CD4-positive, alpha-beta T cell (primary cell): ENCODE results near the gene LIPE. TPM values are rescaled to one million over a fixed set of nuclear protein-coding genes. Genes with fewer than 3 reads are reported as not detected.

Experiments used
- ATAC-seq: fragments of 200-7000 bp; cut with Tn5 transposase; one replicate; pipeline ENCODE4 v1.10.0; 2022; ENCODE audit warnings: mild to moderate bottlenecking; ENCODE audit not compliant: poor library complexity
- CTCF ChIA-PET: fragments of 350-600 bp; sonication (Branson Sonifier 250); formaldehyde crosslinking; loops from one replicate; lab custom pipeline; 2021; ENCODE audit warnings: antibody characterized with exemption, inconsistent platforms; lab: Charles Lee
- POLR2A ChIA-PET: fragments of 350-600 bp; sonication (Branson Sonifier 250); formaldehyde crosslinking; loops from one replicate; lab custom pipeline; 2021; ENCODE audit warnings: antibody characterized with exemption, inconsistent platforms; lab: Charles Lee
- DNase-seq, 14 experiments: peaks; one replicate each; pipeline ENCODE4 v3.0.0-alpha.2; 2013 to 2020; ENCODE audit warnings: mixed read lengths in 2 of 14
- H3K27ac ChIP-seq, 2 donors: one replicate each; pipeline versions ENCODE4 v1.5.1 to v1.7.0; 2013; ENCODE audit warnings: low read length in 2 of 2, low read depth in 1 of 2, mild to moderate bottlenecking in 1 of 2
- H3K27me3 ChIP-seq, 2 experiments: 1 replicate in 1 of 2; 2 replicates in 1 of 2; pipeline versions ENCODE4 v1.6.1 to v1.7.0; 2013; ENCODE audit warnings: low read length in 2 of 2, control low read depth in 1 of 2, mild to moderate bottlenecking in 1 of 2, moderate library complexity in 1 of 2; ENCODE audit not compliant: insufficient read depth in 2 of 2, control insufficient read depth in 1 of 2
- H3K36me3 ChIP-seq: one replicate; pipeline ENCODE4 v1.6.1; 2013; ENCODE audit warnings: low read length, control low read depth; ENCODE audit not compliant: insufficient read depth
- H3K4me1 ChIP-seq: one replicate; pipeline ENCODE4 v1.6.1; 2013; ENCODE audit warnings: low read length, control low read depth; ENCODE audit not compliant: insufficient read depth
- H3K4me3 ChIP-seq: one replicate; pipeline ENCODE4 v1.5.1; 2013; ENCODE audit warnings: mild to moderate bottlenecking, low read length, moderate library complexity
- H3K9me3 ChIP-seq, 2 experiments: 1 replicate in 1 of 2; 2 replicates in 1 of 2; pipeline versions ENCODE4 v1.6.1 to v1.7.0; 2013; ENCODE audit warnings: low read length in 2 of 2, mild to moderate bottlenecking in 2 of 2, control low read depth in 1 of 2, moderate library complexity in 1 of 2; ENCODE audit not compliant: control insufficient read depth in 1 of 2, insufficient read depth in 1 of 2
- H3K27ac Mint-ChIP-seq: one replicate; pipeline ENCODE4 v1.8.0; 2020; ENCODE audit warnings: mixed read lengths
- H3K27me3 Mint-ChIP-seq: one replicate; pipeline ENCODE4 v1.8.0; 2021; ENCODE audit warnings: mixed read lengths
- H3K36me3 Mint-ChIP-seq: one replicate; pipeline ENCODE4 v1.8.0; 2021; ENCODE audit warnings: low read depth, mixed read lengths
- H3K4me1 Mint-ChIP-seq: one replicate; pipeline ENCODE4 v1.8.0; 2021; ENCODE audit warnings: low read depth, mixed read lengths
- H3K4me3 Mint-ChIP-seq: one replicate; pipeline ENCODE4 v1.8.0; 2020; ENCODE audit warnings: mild to moderate bottlenecking, mixed read lengths
- H3K9me3 Mint-ChIP-seq: one replicate; pipeline ENCODE4 v1.8.0; 2020; ENCODE audit warnings: mixed read lengths
- intact Hi-C, 2 experiments: fragments of 100-400 bp; cut with DNase I in 1 of 2; cut with micrococcal nuclease in 1 of 2; formaldehyde crosslinking; loops; one replicate each; pipeline versions ENCODE4 v1.15.1 to v1.9.0; 2023 to 2025; cut with DNase I, micrococcal nuclease
- total RNA-seq, 174 experiments: library from RNA in 2 of 174; stranded (reverse) in 2 of 174; gene quantifications; one replicate each; pipeline ENCODE4 v1.2.3 and lab custom pipeline; 2021 to 2026
- TF ChIP-seq, protein P1 (sequence below): fragments of 200-600 bp; IDR thresholded peaks from one replicate; pipeline ENCODE4 v1.8.0; 2022; ENCODE audit warnings: antibody characterized with exemption, mild to moderate bottlenecking

The LIPE gene
- total RNA-seq, 2 experiments from 2014 or later = 7.6 to 8.2 TPM

DNA sequence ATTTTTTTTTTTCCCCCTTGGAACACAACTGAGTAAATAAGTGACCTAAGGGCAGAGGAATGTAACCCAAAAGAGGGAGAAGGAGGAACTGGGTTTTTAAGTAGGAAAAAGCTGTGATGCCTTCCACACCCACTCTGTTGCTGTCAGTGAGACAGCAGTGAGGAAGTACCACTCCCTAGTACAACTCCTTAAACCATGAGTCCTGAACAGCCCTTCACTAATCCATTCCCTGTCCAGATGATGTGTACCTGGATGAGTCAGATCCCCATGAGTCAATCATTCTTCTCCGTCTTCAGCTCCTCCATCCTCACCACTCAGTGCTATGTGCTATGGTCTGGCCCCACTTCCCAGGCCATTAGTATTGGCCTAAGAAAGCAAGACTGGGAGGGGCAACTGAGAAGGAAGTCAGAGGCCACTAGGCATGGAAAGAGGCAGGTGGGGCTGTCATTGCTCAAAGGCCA, 28.5 kb upstream of the LIPE start:
- Histone ChIP-seq H3K9me3 (no peaks in the 10 kb centered on the region), H3K36me3 (no peaks in the 10 kb centered on the region), H3K4me3 (no peak overlapping the region), H3K4me1 (peaks cover 4% of the 10 kb centered on the region), H3K27ac (no peak overlapping the region), H3K27me3 (no peaks in the 10 kb centered on the region)
- ATAC-seq (no peak), DNase-seq (no peak)
- H3K27me3 Mint-ChIP-seq = no peaks in the 10 kb centered on the region
- no peak overlapping the region for H3K27ac Mint-ChIP-seq
- intact Hi-C loops = no loop called here
- ChIA-PET POLR2A (interaction anchor here (1.2 to 1.4 kb wide), 2 partner anchors 44 to 73 kb away, joined by 3 read pairs; partner anchors contain the start of gene CEACAM1), CTCF (interaction anchor here (1.5 kb wide), 1 partner anchor 17 kb away, joined by 6 read pairs; no protein-coding TSS in a partner anchor)
- no peaks in the 10 kb centered on the region for H3K9me3 Mint-ChIP-seq
- no peaks in the 10 kb centered on the region for H3K4me1 Mint-ChIP-seq
- no peak overlapping the region for H3K4me3 Mint-ChIP-seq
- TF ChIP-seq, protein P1, sequence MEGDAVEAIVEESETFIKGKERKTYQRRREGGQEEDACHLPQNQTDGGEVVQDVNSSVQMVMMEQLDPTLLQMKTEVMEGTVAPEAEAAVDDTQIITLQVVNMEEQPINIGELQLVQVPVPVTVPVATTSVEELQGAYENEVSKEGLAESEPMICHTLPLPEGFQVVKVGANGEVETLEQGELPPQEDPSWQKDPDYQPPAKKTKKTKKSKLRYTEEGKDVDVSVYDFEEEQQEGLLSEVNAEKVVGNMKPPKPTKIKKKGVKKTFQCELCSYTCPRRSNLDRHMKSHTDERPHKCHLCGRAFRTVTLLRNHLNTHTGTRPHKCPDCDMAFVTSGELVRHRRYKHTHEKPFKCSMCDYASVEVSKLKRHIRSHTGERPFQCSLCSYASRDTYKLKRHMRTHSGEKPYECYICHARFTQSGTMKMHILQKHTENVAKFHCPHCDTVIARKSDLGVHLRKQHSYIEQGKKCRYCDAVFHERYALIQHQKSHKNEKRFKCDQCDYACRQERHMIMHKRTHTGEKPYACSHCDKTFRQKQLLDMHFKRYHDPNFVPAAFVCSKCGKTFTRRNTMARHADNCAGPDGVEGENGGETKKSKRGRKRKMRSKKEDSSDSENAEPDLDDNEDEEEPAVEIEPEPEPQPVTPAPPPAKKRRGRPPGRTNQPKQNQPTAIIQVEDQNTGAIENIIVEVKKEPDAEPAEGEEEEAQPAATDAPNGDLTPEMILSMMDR = no peak
- no peaks in the 10 kb centered on the region for H3K36me3 Mint-ChIP-seq

DNA sequence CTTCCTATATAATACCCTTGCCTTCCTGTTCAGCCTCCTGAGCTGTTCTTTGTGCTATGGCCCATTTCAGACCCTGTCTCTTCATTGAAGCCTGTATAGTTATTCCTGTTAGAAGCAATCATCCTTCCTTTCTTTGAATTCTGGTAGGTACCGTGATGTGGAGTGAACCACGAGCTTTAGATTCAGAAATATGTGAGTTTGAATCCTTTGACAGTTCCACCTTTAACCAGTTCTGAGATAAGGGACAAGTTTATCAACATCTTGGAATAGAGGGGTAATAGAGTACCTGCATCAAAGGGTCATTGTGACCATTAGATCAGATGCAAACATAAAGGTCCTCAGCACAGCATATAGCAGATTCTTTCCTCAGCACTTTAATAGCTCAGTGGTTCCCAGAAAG, 27.9 kb upstream of the LIPE start:
- no peak for ATAC-seq
- H3K27ac Mint-ChIP-seq = no peak overlapping the region
- POLR2A ChIA-PET = interaction anchor here (1.2 to 1.4 kb wide), 2 partner anchors 44 to 73 kb away, joined by 3 read pairs; partner anchors contain the start of gene CEACAM1

DNA sequence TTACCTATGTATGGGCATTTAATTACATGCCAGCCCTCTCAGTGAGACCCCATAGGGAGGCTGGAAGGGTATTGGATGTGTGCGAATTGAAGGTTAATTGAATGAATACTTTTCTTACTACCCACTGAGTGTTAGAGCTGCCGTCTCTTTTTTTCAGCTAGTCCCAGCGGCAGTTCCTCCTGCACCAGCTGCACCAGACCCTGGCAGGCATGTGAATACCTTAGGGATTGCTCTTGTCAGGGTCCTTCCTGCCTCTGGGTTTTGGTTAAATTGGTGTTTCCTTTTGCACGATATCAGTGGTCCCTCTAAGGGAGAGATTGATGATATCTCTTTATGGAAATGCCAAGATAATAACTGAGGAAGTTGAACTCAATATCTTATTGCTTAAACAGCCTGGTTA, 25.4 kb upstream of the LIPE start:
- no peak overlapping the region for H3K27ac ChIP-seq
- no peaks in the 10 kb centered on the region for H3K27me3 ChIP-seq
- H3K36me3 ChIP-seq = no peaks in the 10 kb centered on the region
- DNase-seq (no peak), ATAC-seq (no peak)
- Mint-ChIP-seq H3K27me3 (no peaks in the 10 kb centered on the region), H3K9me3 (no peaks in the 10 kb centered on the region), H3K27ac (no peak overlapping the region), H3K36me3 (no peaks in the 10 kb centered on the region), H3K4me3 (no peak overlapping the region), H3K4me1 (no peaks in the 10 kb centered on the region)
- POLR2A ChIA-PET = no interaction called here
- no peaks in the 10 kb centered on the region for H3K9me3 ChIP-seq
- no peak overlapping the region for H3K4me3 ChIP-seq
- intact Hi-C loops = loop anchor here in 1 of 2 experiments (2.0 kb wide), 1 partner anchor 34 kb away; no protein-coding TSS in a partner anchor
- CTCF ChIA-PET = interaction anchor here (3.1 kb wide), 1 partner anchor 77 kb away, joined by 29 read pairs; the partner anchor contains the start of gene CEACAM1
- H3K4me1 ChIP-seq = peaks cover 22% of the 10 kb centered on the region
- TF ChIP-seq, protein P1 = no peak

More for the DNA sequence above, 27.9 kb upstream of the LIPE start:
- CTCF ChIA-PET = interaction anchor here (1.5 kb wide), 1 partner anchor 16 kb away, joined by 6 read pairs; no protein-coding TSS in a partner anchor
- Histone ChIP-seq H3K9me3 (no peaks in the 10 kb centered on the region), H3K36me3 (no peaks in the 10 kb centered on the region), H3K4me1 (peaks cover 10% of the 10 kb centered on the region), H3K4me3 (no peak overlapping the region), H3K27me3 (no peaks in the 10 kb centered on the region), H3K27ac (no peak overlapping the region)
- Mint-ChIP-seq H3K27me3 (no peaks in the 10 kb centered on the region), H3K9me3 (no peaks in the 10 kb centered on the region), H3K4me3 (no peak overlapping the region), H3K4me1 (no peaks in the 10 kb centered on the region), H3K36me3 (no peaks in the 10 kb centered on the region)
- TF ChIP-seq, protein P1 = no peak
- DNase-seq = no peak
- intact Hi-C loops = no loop called here
